IPS-20b (cell line): ENCODE results near the gene MOGAT1.

ENCODE experiments used
- H3K27ac ChIP-seq: one replicate; pipeline ENCODE4 v1.5.1; 2013; ENCODE audit warnings: low read length
- H3K27me3 ChIP-seq: 2 replicates; pipeline ENCODE4 v1.6.1; 2013; ENCODE audit warnings: mild to moderate bottlenecking, low read length, inconsistent platforms; ENCODE audit not compliant: insufficient read depth
- H3K36me3 ChIP-seq: 2 replicates; pipeline ENCODE4 v1.6.1; 2013; ENCODE audit warnings: low read depth, mild to moderate bottlenecking, inconsistent platforms, low read length, moderate library complexity; ENCODE audit not compliant: insufficient read depth
- H3K4me1 ChIP-seq: 2 replicates; pipeline ENCODE4 v1.6.1; 2013; ENCODE audit warnings: mild to moderate bottlenecking, control low read depth, inconsistent platforms, low read length, moderate library complexity; ENCODE audit not compliant: insufficient read depth
- H3K4me3 ChIP-seq: 2 replicates; pipeline ENCODE4 v1.5.1; 2013; ENCODE audit warnings: mild to moderate bottlenecking, low read length, inconsistent platforms
- H3K9ac ChIP-seq: 2 replicates; pipeline ENCODE4 v1.6.1; 2013; ENCODE audit warnings: low read depth, mild to moderate bottlenecking, inconsistent platforms, low read length, moderate library complexity
- H3K9me3 ChIP-seq: 2 replicates; pipeline ENCODE4 v1.6.1; 2013; ENCODE audit warnings: mild to moderate bottlenecking, low read depth, low read length, inconsistent platforms; ENCODE audit not compliant: insufficient read depth

Gene MOGAT1

DNA sequence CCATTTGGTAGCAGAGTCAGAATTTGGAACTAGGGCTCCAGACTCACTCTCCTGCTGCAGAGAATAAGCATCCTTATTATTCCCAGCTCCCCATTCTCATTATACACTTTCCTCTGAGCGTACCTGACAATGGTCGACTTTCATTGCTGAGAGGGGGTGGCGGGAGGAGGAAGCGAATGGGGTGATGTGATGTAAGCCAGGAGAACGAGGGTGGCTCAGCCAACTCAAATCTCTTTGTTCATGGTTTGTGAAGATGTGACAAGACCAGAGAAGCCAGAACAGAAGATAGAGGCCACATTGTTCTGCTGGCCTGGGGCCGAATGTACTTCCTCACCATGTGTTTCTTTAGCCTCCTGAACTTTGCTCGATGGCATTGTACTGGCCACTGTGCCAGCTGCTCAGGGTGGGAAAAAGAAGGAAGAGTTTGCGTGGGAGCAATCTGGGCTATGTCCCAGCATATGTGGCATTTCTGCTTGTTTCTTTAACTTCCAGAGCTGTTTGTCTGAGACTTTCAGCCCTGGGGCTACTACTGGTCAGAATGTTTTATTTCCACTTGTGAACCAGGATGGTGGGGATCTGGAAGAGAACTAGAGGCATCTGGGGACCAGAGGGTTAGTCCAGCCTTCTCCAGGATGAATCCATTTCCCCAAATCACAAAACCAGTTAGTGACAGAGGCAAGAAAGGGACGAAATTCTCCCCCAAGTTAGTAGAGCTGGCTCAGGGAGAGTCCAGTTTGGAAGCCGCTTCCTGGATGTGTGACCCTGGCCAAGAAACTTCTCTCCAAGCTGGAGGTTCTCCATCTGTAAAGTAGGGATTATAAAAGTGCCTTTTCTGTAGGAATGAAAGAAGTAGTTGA lies 62.6 kb downstream of the MOGAT1 start:
- no peaks in the 10 kb centered on the region for H3K27me3 ChIP-seq
- no peak overlapping the region for H3K9ac ChIP-seq
- no peak overlapping the region for H3K4me3 ChIP-seq
- H3K36me3 ChIP-seq: no peaks in the 10 kb centered on the region
- H3K9me3 ChIP-seq: no peaks in the 10 kb centered on the region
- H3K27ac ChIP-seq: no peak overlapping the region
- H3K4me1 ChIP-seq: peaks cover 9% of the 10 kb centered on the region; the same call in 1 of the 2 replicates

- Histone ChIP-seq H3K27ac (no peak overlapping the region), H3K4me3 (no peak overlapping the region), H3K9ac (no peak overlapping the region), H3K9me3 (no peaks in the 10 kb centered on the region), H3K27me3 (no peaks in the 10 kb centered on the region), H3K36me3 (no peaks in the 10 kb centered on the region), H3K4me1 (peaks cover 11% of the 10 kb centered on the region; the same call in 1 of the 2 replicates)
Observed at GRCh38 chr2:222734703-222735014, 63.2 kb downstream of the MOGAT1 start.

DNA sequence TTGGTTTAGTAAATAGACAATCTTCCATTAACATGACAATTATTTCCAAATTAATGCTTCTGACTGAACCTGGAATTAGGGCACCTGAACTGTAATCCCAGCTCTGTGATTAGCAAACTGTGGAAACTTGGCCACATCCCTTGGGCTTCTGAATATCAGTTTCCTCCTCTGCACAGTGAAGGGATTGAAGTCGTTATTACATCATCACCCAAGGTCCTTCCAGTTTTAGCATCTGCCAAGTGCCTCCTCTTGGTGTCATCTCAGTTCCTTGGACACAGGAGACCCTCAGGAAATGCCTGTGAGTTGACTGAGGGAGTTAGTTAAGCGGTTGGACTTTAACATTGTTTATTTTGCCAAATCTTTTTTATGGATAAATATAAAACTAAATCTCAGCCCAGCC lies 64.8 kb downstream of the MOGAT1 start:
- Histone ChIP-seq H3K4me1 (peaks cover 11% of the 10 kb centered on the region; the same call in 1 of the 2 replicates), H3K36me3 (no peaks in the 10 kb centered on the region), H3K4me3 (no peak overlapping the region), H3K27me3 (no peaks in the 10 kb centered on the region), H3K9ac (no peak overlapping the region), H3K9me3 (no peaks in the 10 kb centered on the region), H3K27ac (no peak overlapping the region)

DNA sequence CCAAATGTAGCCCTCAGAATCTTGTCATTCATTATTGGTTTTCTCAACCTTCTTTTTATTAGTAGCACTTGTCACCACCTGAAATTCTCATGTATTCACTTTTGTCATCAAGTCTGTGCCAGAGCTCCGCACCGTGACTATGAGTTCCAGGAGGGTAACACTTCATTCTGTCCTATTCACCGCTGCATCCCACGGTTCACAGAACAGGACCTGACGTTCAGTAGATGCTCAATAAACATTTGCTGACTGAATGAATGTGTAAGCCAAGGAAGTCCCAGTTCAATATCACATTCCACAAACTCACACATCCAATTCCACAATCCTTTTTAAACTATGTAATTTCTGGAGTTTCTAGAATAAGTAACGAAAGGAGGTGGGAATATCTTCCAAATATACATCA lies 65.5 kb downstream of the MOGAT1 start:
- Histone ChIP-seq H3K4me3 (no peak overlapping the region), H3K9ac (no peak overlapping the region), H3K27me3 (no peaks in the 10 kb centered on the region), H3K4me1 (peaks cover 11% of the 10 kb centered on the region; the same call in 1 of the 2 replicates), H3K9me3 (no peaks in the 10 kb centered on the region), H3K36me3 (no peaks in the 10 kb centered on the region), H3K27ac (no peak overlapping the region)

DNA sequence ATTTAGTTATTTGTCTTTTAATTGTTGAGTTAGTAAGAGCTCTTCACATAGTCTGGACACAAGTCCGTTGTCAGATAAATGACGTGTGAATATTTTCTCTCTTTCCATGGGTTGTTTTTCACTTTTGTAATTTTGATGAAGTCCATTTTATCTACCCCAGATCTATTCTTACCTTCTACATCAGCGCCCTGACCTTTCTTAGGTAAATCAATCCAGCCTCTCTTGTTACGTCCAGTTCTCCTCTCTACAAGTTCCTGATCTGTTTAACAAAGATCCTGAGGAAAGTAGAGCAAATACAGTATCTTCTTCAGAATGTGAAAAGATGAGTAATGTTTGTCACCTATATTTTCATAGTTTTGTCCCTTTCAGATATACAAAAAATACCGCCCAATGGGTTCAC lies 66.9 kb downstream of the MOGAT1 start:
- Histone ChIP-seq H3K4me1 (peaks cover 11% of the 10 kb centered on the region; the same call in 1 of the 2 replicates), H3K9me3 (no peaks in the 10 kb centered on the region), H3K4me3 (no peak overlapping the region), H3K27me3 (no peaks in the 10 kb centered on the region), H3K9ac (no peak overlapping the region), H3K27ac (no peak overlapping the region), H3K36me3 (no peaks in the 10 kb centered on the region)

DNA sequence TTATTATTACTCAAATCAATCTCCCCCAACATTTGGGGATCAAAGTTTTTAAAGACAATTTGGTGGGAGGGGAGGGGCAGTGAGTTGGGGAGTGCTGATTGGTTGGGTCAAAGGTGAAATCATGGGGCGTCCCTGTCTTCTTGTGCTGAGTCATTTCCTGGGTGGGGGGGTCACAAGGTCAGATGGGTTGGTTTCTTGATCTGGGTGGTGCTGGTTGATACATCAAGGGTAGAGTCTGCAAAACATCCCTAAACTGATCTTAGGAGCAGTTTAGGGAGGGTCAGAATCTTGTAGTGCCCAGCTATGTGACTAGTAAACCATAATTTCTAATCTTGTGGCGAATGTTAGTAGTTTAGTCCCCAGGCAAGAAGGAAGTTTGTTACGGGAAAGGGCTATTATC lies 67.4 kb downstream of the MOGAT1 start:
- Histone ChIP-seq H3K27ac (peak overlapping the region; percentile 64), H3K9me3 (no peaks in the 10 kb centered on the region), H3K9ac (no peak overlapping the region), H3K4me1 (peaks cover 11% of the 10 kb centered on the region; the same call in 1 of the 2 replicates), H3K27me3 (no peaks in the 10 kb centered on the region), H3K4me3 (no peak overlapping the region), H3K36me3 (no peaks in the 10 kb centered on the region)

GRCh38 chr2:222739939-222740338 lies 68.5 kb downstream of the MOGAT1 start:
- no peak overlapping the region for H3K27ac ChIP-seq
- H3K9me3 ChIP-seq: no peaks in the 10 kb centered on the region
- no peak overlapping the region for H3K4me3 ChIP-seq
- H3K9ac ChIP-seq: no peak overlapping the region
- no peaks in the 10 kb centered on the region for H3K36me3 ChIP-seq
- H3K4me1 ChIP-seq: peaks cover 11% of the 10 kb centered on the region; the same call in 1 of the 2 replicates
- H3K27me3 ChIP-seq: no peaks in the 10 kb centered on the region

DNA sequence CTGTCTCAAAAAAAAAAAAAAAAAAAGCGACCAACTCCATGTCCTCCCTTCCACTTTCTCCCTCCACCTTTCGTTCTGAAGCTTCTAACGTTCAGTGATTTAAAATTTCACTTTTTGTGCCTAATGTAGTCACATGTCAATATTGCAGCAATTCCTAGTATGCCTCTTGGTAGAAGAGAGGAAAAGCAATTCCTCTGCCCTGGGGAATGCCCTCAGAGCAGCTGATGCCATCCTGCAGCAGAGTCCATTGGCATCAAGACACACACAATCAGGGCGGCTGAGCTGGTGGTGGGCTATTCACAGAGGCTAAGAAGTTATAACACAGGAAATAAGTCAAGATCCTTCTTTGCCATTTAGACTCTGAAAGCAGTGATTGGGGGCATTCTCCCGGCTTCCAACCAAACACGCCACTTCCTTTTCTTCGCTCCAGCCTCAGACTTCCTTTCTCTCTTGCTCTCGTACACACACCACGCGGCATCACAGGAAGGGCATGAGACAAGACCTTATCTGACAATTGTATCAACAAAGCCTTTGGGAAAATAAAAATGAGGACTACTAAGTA lies 71.9 kb downstream of the MOGAT1 start:
- H3K9ac ChIP-seq: no peak overlapping the region
- H3K27me3 ChIP-seq: no peaks in the 10 kb centered on the region
- no peak overlapping the region for H3K4me3 ChIP-seq
- H3K9me3 ChIP-seq: no peaks in the 10 kb centered on the region
- peaks cover 21% of the 10 kb centered on the region for H3K4me1 ChIP-seq
- no peaks in the 10 kb centered on the region for H3K36me3 ChIP-seq
- no peak overlapping the region for H3K27ac ChIP-seq

- Histone ChIP-seq H3K9me3 (no peaks in the 10 kb centered on the region), H3K4me3 (no peak overlapping the region), H3K9ac (no peak overlapping the region), H3K27ac (no peak overlapping the region), H3K27me3 (no peaks in the 10 kb centered on the region), H3K36me3 (no peaks in the 10 kb centered on the region), H3K4me1 (peaks cover 15% of the 10 kb centered on the region)
Observed at GRCh38 chr2:222745836-222746559, 74.5 kb downstream of the MOGAT1 start.

GRCh38 chr2:222747526-222748160 lies 76.2 kb downstream of the MOGAT1 start:
- Histone ChIP-seq H3K27me3 (no peaks in the 10 kb centered on the region), H3K4me1 (peaks cover 17% of the 10 kb centered on the region), H3K4me3 (no peak overlapping the region), H3K36me3 (no peaks in the 10 kb centered on the region), H3K9ac (peak overlapping the region; percentile 15; the same call in 1 of the 2 replicates), H3K9me3 (no peaks in the 10 kb centered on the region), H3K27ac (no peak overlapping the region)

DNA sequence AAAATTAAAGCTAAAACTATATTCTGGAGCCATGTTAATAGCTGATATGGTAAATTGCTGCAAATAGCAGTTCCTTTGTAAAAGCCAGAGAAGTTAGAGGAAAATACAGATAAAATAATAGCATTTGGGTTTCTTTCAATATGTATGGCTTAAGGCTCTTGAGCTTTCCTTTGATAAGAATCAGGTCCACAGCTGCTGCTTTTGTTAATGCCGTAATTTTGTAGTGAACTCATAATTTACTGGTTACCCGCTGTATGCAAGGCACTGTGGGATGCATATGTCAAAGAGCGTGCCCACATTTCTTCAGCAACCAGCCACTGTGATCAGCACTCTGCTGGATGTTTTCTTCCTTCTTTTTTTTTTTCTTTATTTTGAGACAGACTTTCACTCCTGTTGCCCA lies 79.1 kb downstream of the MOGAT1 start:
- no peaks in the 10 kb centered on the region for H3K36me3 ChIP-seq
- H3K9ac ChIP-seq: no peak overlapping the region
- no peak overlapping the region for H3K4me3 ChIP-seq
- H3K27me3 ChIP-seq: no peaks in the 10 kb centered on the region
- no peak overlapping the region for H3K27ac ChIP-seq
- H3K9me3 ChIP-seq: no peaks in the 10 kb centered on the region
- H3K4me1 ChIP-seq: peaks cover 26% of the 10 kb centered on the region
